HepG2 (cell line): ENCODE measurements around the gene GLO1. TPM values are rescaled to one million over a fixed set of nuclear protein-coding genes. Genes with fewer than 3 reads are reported as not detected.

Source experiments
- FOXC1 ChIP-seq: sonication (generic); formaldehyde crosslinking; IDR thresholded peaks from 2 replicates; pipeline ENCODE4 v1.8.0; 2022; ENCODE audit warnings: mild to moderate bottlenecking, missing genetic modification reagents, borderline replicate concordance
- GATAD1 ChIP-seq: IDR thresholded peaks from 2 replicates; pipeline ENCODE4 v1.6.1; 2016; ENCODE audit warnings: missing genetic modification reagents, missing compliant biosample characterization
- GTF2F1 ChIP-seq: fragments of 150-350 bp; IDR thresholded peaks from 2 replicates; pipeline ENCODE4 v1.6.1; 2014; ENCODE audit warnings: low read length
- JUN ChIP-seq: sonication (generic); formaldehyde crosslinking; IDR thresholded peaks from 2 replicates; pipeline ENCODE4 v1.4.0; 2020; ENCODE audit warnings: mild to moderate bottlenecking, missing genetic modification reagents
- MIXL1 ChIP-seq: IDR thresholded peaks from 2 replicates; pipeline ENCODE4 v1.6.1; 2016
- NCOA1 ChIP-seq: sonication (generic); formaldehyde crosslinking; IDR thresholded peaks from 2 replicates; pipeline ENCODE4 v1.9.0; 2021; ENCODE audit warnings: missing genetic modification reagents
- NCOA2 ChIP-seq: sonication (generic); formaldehyde crosslinking; IDR thresholded peaks from 2 replicates; pipeline ENCODE4 v1.8.0; 2022; ENCODE audit warnings: inconsistent platforms
- NFKB2 ChIP-seq: sonication (generic); formaldehyde crosslinking; IDR thresholded peaks from 2 replicates; pipeline ENCODE4 v1.4.0; 2020; ENCODE audit warnings: missing genetic modification reagents, borderline replicate concordance
- NR1H2 ChIP-seq: sonication (generic); formaldehyde crosslinking; IDR thresholded peaks from 2 replicates; pipeline ENCODE4 v1.8.1; 2022; ENCODE audit warnings: low read depth, missing genetic modification reagents, borderline replicate concordance
- PHB2 ChIP-seq: fragments of 450-650 bp; IDR thresholded peaks from 2 replicates; pipeline ENCODE4 v1.6.1; 2018; ENCODE audit not compliant: partially characterized antibody
- PTBP1 ChIP-seq: fragments of 200-400 bp; formaldehyde crosslinking; IDR thresholded peaks from 2 replicates; pipeline ENCODE4 v1.6.1; 2018; ENCODE audit warnings: low read length, low read depth; ENCODE audit not compliant: poor library complexity, severe bottlenecking
- RARA ChIP-seq: IDR thresholded peaks from 2 replicates; pipeline ENCODE4 v1.6.1; 2016; ENCODE audit warnings: missing genetic modification reagents, missing compliant biosample characterization
- RBM22 ChIP-seq: fragments of 200-400 bp; formaldehyde crosslinking; optimal IDR thresholded peaks from 2 replicates; pipeline ENCODE3; 2017; ENCODE audit warnings: mild to moderate bottlenecking, low read length, moderate library complexity
- RNF2 ChIP-seq: fragments of 450-650 bp; conservative IDR thresholded peaks from 2 replicates; pipeline ENCODE4 v1.6.1; 2016; ENCODE audit warnings: low read depth
- SP2 ChIP-seq: sonication (generic); formaldehyde crosslinking; IDR thresholded peaks from 2 replicates; pipeline ENCODE4 v1.5.1; 2020; ENCODE audit warnings: mild to moderate bottlenecking, missing genetic modification reagents
- SP5 ChIP-seq: IDR thresholded peaks from 2 replicates; pipeline ENCODE4 v1.6.1; 2016; ENCODE audit warnings: low read depth, borderline replicate concordance
- TEAD3 ChIP-seq: optimal IDR thresholded peaks from 2 replicates; pipeline ENCODE3; 2016; ENCODE audit warnings: borderline replicate concordance
- ZNF24 ChIP-seq: fragments of 450-650 bp; IDR thresholded peaks from 2 replicates; pipeline ENCODE4 v1.6.1; 2017; ENCODE audit warnings: antibody characterized with exemption, mild to moderate bottlenecking
- ZNF253 ChIP-seq: sonication (generic); formaldehyde crosslinking; IDR thresholded peaks from 2 replicates; pipeline ENCODE4 v1.8.0; 2022; ENCODE audit warnings: mild to moderate bottlenecking, missing genetic modification reagents, borderline replicate concordance
- ZNF773 ChIP-seq: sonication (generic); formaldehyde crosslinking; IDR thresholded peaks from 2 replicates; pipeline ENCODE4 v1.4.0; 2020; ENCODE audit warnings: missing genetic modification reagents, borderline replicate concordance
- ZNF841 ChIP-seq: sonication (generic); formaldehyde crosslinking; IDR thresholded peaks from 2 replicates; pipeline ENCODE4 v1.8.1; 2023; ENCODE audit warnings: missing genetic modification reagents, borderline replicate concordance
- polyA plus RNA-seq, 8 experiments: library from polyadenylated mRNA; depleted of rRNA in 3 of 8; stranded (reverse) in 7 of 8; unstranded in 1 of 8; fragments of >200 nt; fragmentation: Illumina TruSeq in 4 of 8; extraction: Trizol in 4 of 8; gene quantifications; 2 replicates each; pipeline versions ENCODE4 v1.2.1 to v1.2.3, GENCODE V29; 2011 to 2016; ENCODE audit warnings: low read depth in 4 of 8, missing spikeins in 1 of 8, mixed read lengths in 1 of 8; ENCODE audit not compliant: insufficient read depth in 1 of 8
- total RNA-seq, 5 experiments: library from RNA; depleted of rRNA; stranded (reverse); fragments of >200 nt; fragmentation: Illumina TruSeq; extraction: Trizol; gene quantifications; 2 replicates each; pipeline ENCODE4 v1.2.3, GENCODE V29; 2016; ENCODE audit warnings: low read depth in 1 of 5
- TF ChIP-seq, protein P1 (sequence below): sonication (generic); formaldehyde crosslinking; conservative IDR thresholded peaks from 2 replicates; pipeline ENCODE4 v1.4.0; 2020; ENCODE audit warnings: missing genetic modification reagents
- TF ChIP-seq, protein P2 (sequence below): sonication (generic); formaldehyde crosslinking; conservative IDR thresholded peaks from 2 replicates; pipeline ENCODE4 v1.8.0; 2022; ENCODE audit warnings: mild to moderate bottlenecking, moderate library complexity, missing genetic modification reagents
- TF ChIP-seq, protein P3 (sequence below): sonication (generic); formaldehyde crosslinking; conservative IDR thresholded peaks from 2 replicates; pipeline ENCODE4 v1.8.0; 2022; ENCODE audit warnings: low read depth, missing genetic modification reagents
- TF ChIP-seq, protein P4 (sequence below): IDR thresholded peaks from 2 replicates; pipeline ENCODE4 v1.6.1; 2016; ENCODE audit warnings: missing biosample characterization, missing genetic modification reagents, low read depth
- TF ChIP-seq, protein P5 (sequence below): IDR thresholded peaks from 2 replicates; pipeline ENCODE4 v1.6.1; 2012; ENCODE audit warnings: inconsistent platforms

The GLO1 gene
- total and polyA plus RNA-seq, 2 of the 13 experiments (the other 11 are each of a cell fraction or from before 2014, with no cell fraction given), result 77.1 to 177 TPM

DNA sequence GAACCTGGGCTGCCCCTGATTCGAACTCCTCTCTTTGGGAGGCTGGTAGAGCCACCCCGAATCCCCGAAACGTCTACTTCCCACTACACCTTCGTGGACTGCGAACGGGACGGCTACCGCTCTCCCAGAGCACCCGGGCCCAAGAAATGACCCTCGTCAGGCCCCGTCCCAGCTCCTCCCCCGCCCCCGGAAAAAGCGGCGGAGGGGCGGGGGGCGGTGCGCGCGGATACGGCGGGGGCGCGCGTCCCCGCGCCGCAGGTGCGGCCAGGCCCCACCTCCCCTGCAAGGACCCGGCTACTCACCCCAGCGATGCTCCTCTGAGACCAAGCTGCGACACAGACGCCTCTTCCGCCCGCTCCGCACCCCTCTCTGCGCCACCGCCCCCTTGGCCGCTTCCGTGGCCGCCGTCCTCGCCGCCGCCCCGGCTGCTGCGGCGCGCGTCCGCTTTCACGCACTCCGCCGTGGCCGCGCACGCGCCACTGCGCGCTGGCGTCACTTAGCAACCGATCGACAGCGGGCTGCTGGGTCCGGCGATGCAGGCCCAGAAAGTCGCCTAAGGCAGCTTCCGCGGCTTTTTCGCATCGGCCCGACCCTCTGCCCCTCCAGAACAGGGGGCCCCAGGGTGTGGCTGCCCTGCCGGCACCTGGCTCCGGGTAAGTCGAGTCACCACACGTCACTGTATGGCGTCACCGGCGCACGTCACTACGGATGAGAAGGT lies 63.3 kb downstream of the GLO1 start, which contains the start of gene BTBD9 (continued):
- no peak for TF ChIP-seq ZNF24
- no peak for TF ChIP-seq NCOA2
- no peak for TF ChIP-seq FOXC1 (CRISPR knock-in tag)
- TF ChIP-seq SP2, result peak; percentile 47; the same call in 1 of the 2 replicates
- TF ChIP-seq RBM22, result no peak
- peak; percentile 76; the same call in 1 of the 2 replicates for TF ChIP-seq ZNF253 (CRISPR knock-in tag)
- no peak for TF ChIP-seq ZNF773 (CRISPR knock-in tag)
- TF ChIP-seq, protein P1, sequence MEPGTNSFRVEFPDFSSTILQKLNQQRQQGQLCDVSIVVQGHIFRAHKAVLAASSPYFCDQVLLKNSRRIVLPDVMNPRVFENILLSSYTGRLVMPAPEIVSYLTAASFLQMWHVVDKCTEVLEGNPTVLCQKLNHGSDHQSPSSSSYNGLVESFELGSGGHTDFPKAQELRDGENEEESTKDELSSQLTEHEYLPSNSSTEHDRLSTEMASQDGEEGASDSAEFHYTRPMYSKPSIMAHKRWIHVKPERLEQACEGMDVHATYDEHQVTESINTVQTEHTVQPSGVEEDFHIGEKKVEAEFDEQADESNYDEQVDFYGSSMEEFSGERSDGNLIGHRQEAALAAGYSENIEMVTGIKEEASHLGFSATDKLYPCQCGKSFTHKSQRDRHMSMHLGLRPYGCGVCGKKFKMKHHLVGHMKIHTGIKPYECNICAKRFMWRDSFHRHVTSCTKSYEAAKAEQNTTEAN, result 0 out of 2 replicates have a peak, but pooled peaks have one; percentile 5
- no peak; the same call in 1 of the 2 replicates for TF ChIP-seq SP5 (CRISPR knock-in tag)
- peak; percentile 46 for TF ChIP-seq GATAD1 (CRISPR knock-in tag)
- TF ChIP-seq, protein P2, sequence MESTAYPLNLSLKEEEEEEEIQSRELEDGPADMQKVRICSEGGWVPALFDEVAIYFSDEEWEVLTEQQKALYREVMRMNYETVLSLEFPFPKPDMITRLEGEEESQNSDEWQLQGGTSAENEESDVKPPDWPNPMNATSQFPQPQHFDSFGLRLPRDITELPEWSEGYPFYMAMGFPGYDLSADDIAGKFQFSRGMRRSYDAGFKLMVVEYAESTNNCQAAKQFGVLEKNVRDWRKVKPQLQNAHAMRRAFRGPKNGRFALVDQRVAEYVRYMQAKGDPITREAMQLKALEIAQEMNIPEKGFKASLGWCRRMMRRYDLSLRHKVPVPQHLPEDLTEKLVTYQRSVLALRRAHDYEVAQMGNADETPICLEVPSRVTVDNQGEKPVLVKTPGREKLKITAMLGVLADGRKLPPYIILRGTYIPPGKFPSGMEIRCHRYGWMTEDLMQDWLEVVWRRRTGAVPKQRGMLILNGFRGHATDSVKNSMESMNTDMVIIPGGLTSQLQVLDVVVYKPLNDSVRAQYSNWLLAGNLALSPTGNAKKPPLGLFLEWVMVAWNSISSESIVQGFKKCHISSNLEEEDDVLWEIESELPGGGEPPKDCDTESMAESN, result peak; percentile 87
- no peak for TF ChIP-seq ZNF841 (CRISPR knock-in tag)
- no peak for TF ChIP-seq JUN (CRISPR knock-in tag)
- TF ChIP-seq, protein P3, sequence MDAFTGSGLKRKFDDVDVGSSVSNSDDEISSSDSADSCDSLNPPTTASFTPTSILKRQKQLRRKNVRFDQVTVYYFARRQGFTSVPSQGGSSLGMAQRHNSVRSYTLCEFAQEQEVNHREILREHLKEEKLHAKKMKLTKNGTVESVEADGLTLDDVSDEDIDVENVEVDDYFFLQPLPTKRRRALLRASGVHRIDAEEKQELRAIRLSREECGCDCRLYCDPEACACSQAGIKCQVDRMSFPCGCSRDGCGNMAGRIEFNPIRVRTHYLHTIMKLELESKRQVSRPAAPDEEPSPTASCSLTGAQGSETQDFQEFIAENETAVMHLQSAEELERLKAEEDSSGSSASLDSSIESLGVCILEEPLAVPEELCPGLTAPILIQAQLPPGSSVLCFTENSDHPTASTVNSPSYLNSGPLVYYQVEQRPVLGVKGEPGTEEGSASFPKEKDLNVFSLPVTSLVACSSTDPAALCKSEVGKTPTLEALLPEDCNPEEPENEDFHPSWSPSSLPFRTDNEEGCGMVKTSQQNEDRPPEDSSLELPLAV, result no peak
- TF ChIP-seq MIXL1 (CRISPR knock-in tag), result no peak
- TF ChIP-seq, protein P4, sequence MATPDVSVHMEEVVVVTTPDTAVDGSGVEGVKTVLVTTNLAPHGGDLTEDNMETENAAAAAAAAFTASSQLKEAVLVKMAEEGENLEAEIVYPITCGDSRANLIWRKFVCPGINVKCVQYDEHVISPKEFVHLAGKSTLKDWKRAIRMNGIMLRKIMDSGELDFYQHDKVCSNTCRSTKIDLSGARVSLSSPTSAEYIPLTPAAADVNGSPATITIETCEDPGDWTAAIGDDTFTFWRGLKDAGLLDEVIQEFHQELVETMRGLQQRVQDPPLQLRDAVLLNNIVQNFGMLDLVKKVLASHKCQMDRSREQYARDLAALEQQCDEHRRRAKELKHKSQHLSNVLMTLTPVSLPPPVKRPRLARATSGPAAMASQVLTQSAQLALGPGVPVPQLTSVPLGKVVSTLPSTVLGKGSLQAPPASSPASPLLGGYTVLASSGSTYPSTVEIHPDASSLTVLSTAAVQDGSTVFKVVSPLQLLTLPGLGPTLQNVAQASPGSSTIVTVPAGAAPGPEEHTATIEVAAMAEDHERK (CRISPR knock-in tag), result peak; percentile 80
- TF ChIP-seq PTBP1, result no peak
- no peak for TF ChIP-seq PHB2
- no peak for TF ChIP-seq NR1H2
- TF ChIP-seq RNF2, result no peak; the same call in 1 of the 2 replicates
- peak; percentile 62; the same call in 1 of the 2 replicates for TF ChIP-seq NFKB2 (CRISPR knock-in tag)
- TF ChIP-seq NCOA1 (CRISPR knock-in tag), result no peak
- no peak for TF ChIP-seq RARA (CRISPR knock-in tag)
- no peak for TF ChIP-seq GTF2F1
- TF ChIP-seq TEAD3 (CRISPR knock-in tag), result no peak
- TF ChIP-seq, protein P5, sequence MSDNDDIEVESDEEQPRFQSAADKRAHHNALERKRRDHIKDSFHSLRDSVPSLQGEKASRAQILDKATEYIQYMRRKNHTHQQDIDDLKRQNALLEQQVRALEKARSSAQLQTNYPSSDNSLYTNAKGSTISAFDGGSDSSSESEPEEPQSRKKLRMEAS, result peak; percentile 15; the same call in 1 of the 2 replicates
